ENCODE data around the gene IGSF21. TPM values are rescaled to one million over a fixed set of nuclear protein-coding genes. Genes with fewer than 3 reads are reported as not detected.
A peak's percentile ranks its signal among the peaks of the same experiment; 100 is the strongest.

IGSF21 gene
- total and polyA plus RNA-seq, 2 donors from 2014 or later: 1.4 to 6.6 TPM

DNA sequence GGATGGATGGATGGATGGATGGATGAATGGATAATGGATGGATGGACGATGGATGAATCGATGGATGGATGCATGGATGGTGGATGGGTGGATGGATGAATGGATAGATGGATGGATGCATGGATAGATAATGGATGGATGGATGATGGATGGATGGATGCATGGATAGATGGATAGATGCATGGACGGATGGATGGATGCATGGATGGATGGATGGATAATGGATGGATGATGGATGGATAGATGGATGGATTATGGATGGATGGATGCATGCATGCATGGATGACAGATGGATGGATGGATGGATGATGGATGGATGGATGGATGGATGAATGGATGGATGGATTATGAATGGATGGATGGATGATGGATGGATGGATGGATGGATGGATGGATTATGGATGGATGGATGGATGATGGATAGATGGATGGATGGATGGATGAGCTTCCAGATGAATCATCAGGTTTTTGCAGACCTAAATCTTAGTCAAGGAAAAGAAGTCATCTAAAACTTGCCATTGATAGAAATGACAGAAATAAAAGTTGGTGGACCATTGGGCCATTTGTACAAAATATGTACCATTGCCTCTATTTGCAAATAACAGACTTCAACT is 197.7 kb downstream of the IGSF21 start:
- Histone ChIP-seq H3K9ac (ENCODE audit: low read length in 3 of 3) (no peak overlapping the region), H3K27me3 (ENCODE audit: control insufficient read depth, insufficient read depth, low read length) (no peaks in the 10 kb centered on the region), H3K36me3 (ENCODE audit: control insufficient read depth in 2 of 3, insufficient read depth in 3 of 3, low read length in 3 of 3) (no peaks in the 10 kb centered on the region), H3K4me3 (ENCODE audit: low read length in 3 of 3) (no peak overlapping the region), H3K4me1 (ENCODE audit: control insufficient read depth in 2 of 3, insufficient read depth in 2 of 3, low read depth in 1 of 3, low read length in 3 of 3) (no peaks in the 10 kb centered on the region), H3K9me3 (ENCODE audit: control insufficient read depth in 2 of 3, insufficient read depth in 1 of 3, low read length in 3 of 3) (no peaks in the 10 kb centered on the region), H3K27ac (ENCODE audit: low read depth in 2 of 2, low read length in 2 of 2) (no peak overlapping the region)
- FAIRE-seq: no peak
- no peak for DNase-seq
- intact Hi-C loops (cut with DNase I): no loop called here
- TF ChIP-seq CTCF (IDR thresholded peaks at IDR 0.05; ENCODE audit: borderline replicate concordance, extremely low read depth, insufficient read depth): no peak

- DNase-seq (peak in 1 of 5 donors; percentile 28), FAIRE-seq (no peak)
- no peak overlapping the region for H3K9ac ChIP-seq (ENCODE audit: low read length in 3 of 3)
- TF ChIP-seq CTCF (IDR thresholded peaks at IDR 0.05; ENCODE audit: borderline replicate concordance, extremely low read depth, insufficient read depth): no peak
- no peaks in the 10 kb centered on the region for H3K4me1 ChIP-seq (ENCODE audit: control insufficient read depth in 2 of 3, insufficient read depth in 2 of 3, low read depth in 1 of 3, low read length in 3 of 3)
- no peak overlapping the region for H3K4me3 ChIP-seq (ENCODE audit: low read length in 3 of 3)
- intact Hi-C loops (cut with DNase I): no loop called here
- H3K36me3 ChIP-seq (ENCODE audit: control insufficient read depth in 2 of 3, insufficient read depth in 3 of 3, low read length in 3 of 3): no peaks in the 10 kb centered on the region
- no peaks in the 10 kb centered on the region for H3K9me3 ChIP-seq (ENCODE audit: control insufficient read depth in 2 of 3, insufficient read depth in 1 of 3, low read length in 3 of 3)
- no peak overlapping the region for H3K27ac ChIP-seq (ENCODE audit: low read depth in 2 of 2, low read length in 2 of 2)
- no peaks in the 10 kb centered on the region for H3K27me3 ChIP-seq (ENCODE audit: control insufficient read depth, insufficient read depth, low read length)
Observed at GRCh38 chr1:18307329-18307898, 199.8 kb downstream of the IGSF21 start.

GRCh38 chr1:18309552-18310155 is 202.1 kb downstream of the IGSF21 start:
- intact Hi-C loops (cut with DNase I): no loop called here
- Histone ChIP-seq H3K27me3 (ENCODE audit: control insufficient read depth, insufficient read depth, low read length) (no peaks in the 10 kb centered on the region), H3K36me3 (ENCODE audit: control insufficient read depth in 2 of 3, insufficient read depth in 3 of 3, low read length in 3 of 3) (no peaks in the 10 kb centered on the region), H3K9ac (ENCODE audit: low read length in 3 of 3) (no peak overlapping the region), H3K27ac (ENCODE audit: low read depth in 2 of 2, low read length in 2 of 2) (no peak overlapping the region), H3K4me3 (ENCODE audit: low read length in 3 of 3) (no peak overlapping the region), H3K4me1 (ENCODE audit: control insufficient read depth in 2 of 3, insufficient read depth in 2 of 3, low read depth in 1 of 3, low read length in 3 of 3) (no peaks in the 10 kb centered on the region), H3K9me3 (ENCODE audit: control insufficient read depth in 2 of 3, insufficient read depth in 1 of 3, low read length in 3 of 3) (no peaks in the 10 kb centered on the region)
- DNase-seq: peak in 1 of 5 donors; percentile 42
- no peak for TF ChIP-seq CTCF (IDR thresholded peaks at IDR 0.05; ENCODE audit: borderline replicate concordance, extremely low read depth, insufficient read depth)
- FAIRE-seq: no peak
